ENCODE data around the gene NEURL1B.

The NEURL1B gene

DNA sequence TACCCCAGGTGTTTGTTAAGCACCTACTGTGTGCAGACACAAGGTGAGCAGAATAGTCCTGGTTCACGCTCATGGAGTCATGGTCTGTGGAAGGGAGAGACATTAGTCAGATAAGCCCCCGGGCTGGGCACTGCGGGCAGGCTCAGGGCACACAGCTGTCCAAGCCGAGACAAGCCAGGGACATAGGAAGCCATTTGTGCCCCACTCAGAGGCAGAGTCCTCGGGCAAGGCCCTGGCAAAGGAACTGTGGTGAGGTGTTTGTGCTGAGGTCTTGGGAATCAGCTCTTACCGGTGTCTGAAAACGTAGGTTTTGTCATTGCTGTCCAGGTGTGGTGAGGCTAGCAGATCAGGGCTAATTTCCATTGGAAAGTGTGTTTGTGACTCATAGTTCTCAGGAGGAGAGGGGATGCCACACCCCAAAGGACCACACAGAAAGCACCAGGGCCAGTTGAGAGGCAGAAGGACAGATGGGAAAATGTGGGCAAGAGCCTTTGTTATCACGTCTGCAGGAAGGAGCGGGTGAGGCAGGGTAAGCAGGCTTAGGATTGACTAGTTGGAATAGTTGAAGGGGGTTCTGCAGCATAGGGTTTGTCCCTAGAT lies 46.1 kb upstream of the NEURL1B start:
- H3K27ac ChIP-seq, result no peak overlapping the region
- DNase-seq, result no peak
- no peaks in the 10 kb centered on the region for H3K9me3 ChIP-seq (ENCODE audit: severe bottlenecking)
- H3K27me3 ChIP-seq (ENCODE audit: insufficient read depth, low read depth, severe bottlenecking), result no peaks in the 10 kb centered on the region
- no peak overlapping the region for H3K4me3 ChIP-seq (ENCODE audit: low read depth, low read length)
- no peaks in the 10 kb centered on the region for H3K36me3 ChIP-seq
- TF ChIP-seq, protein P1, sequence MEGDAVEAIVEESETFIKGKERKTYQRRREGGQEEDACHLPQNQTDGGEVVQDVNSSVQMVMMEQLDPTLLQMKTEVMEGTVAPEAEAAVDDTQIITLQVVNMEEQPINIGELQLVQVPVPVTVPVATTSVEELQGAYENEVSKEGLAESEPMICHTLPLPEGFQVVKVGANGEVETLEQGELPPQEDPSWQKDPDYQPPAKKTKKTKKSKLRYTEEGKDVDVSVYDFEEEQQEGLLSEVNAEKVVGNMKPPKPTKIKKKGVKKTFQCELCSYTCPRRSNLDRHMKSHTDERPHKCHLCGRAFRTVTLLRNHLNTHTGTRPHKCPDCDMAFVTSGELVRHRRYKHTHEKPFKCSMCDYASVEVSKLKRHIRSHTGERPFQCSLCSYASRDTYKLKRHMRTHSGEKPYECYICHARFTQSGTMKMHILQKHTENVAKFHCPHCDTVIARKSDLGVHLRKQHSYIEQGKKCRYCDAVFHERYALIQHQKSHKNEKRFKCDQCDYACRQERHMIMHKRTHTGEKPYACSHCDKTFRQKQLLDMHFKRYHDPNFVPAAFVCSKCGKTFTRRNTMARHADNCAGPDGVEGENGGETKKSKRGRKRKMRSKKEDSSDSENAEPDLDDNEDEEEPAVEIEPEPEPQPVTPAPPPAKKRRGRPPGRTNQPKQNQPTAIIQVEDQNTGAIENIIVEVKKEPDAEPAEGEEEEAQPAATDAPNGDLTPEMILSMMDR (IDR thresholded peaks at IDR 0.05; ENCODE audit: low read depth, low read length), result no peak

DNA sequence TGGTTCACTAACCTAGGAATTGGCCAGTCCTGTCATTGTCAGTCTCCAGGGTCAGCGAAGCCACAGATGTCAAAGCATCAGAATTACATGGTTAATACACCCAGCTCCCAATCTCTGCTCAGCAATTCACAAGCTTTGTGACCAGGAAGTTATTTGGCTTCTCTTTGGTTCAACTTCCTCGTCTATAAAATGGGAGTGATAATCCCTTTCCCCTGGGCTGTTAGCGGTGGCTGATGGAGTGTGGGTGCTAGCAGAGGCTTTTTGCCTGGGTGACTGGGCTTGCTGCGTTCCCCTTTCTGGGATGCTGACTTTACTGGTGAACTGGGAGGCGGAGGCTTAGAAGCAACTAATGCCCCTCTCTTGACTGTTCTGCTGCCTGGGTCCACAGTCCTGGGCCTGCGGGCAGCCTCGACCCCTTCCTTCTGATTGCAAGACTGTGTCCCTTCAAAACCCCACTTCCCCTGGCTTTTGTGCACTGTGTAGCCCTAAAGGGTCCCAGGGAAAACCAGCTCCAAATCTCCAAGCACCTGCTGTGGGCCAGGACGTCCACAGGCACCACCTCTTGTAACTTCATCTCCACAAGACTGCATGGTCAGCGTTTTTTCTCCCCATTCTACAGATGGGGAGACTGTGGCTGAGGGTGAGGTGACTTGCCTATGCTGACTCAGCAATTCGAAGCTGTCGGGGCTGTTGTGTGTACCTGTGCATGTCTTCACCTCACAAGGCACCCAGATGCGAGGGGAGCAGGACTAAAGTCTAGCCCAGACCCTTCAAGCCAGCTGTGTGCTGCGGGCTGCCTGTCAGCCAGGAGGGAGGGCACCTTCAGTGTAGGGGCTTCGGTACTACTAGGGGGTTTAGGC lies 45.2 kb upstream of the NEURL1B start:
- no peaks in the 10 kb centered on the region for H3K27me3 ChIP-seq (ENCODE audit: insufficient read depth, low read depth, severe bottlenecking)
- TF ChIP-seq, protein P1 (IDR thresholded peaks at IDR 0.05; ENCODE audit: low read depth, low read length), result no peak

DNA sequence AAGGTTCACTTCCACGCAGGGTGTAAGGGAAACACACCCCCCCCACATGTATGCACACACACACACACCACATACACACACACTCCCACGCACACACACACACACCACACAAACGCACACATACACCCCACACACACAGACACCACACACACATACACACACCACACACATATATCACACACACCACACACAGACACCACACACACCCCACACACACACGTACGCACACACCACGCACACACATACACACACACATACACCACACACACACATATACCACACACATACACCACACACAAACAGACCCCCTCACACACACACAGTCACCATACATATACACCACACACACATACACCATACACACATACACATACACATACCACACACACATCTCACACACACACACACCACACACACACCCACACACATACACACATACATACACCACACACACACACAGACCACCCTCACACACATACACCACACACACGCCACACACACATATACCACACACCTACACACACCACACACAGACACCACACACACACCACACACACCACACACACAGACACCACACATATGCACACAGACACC lies 44.3 kb upstream of the NEURL1B start:
- no peak for DNase-seq
- no peaks in the 10 kb centered on the region for H3K9me3 ChIP-seq (ENCODE audit: severe bottlenecking)
- H3K27ac ChIP-seq, result no peak overlapping the region
- H3K27me3 ChIP-seq (ENCODE audit: insufficient read depth, low read depth, severe bottlenecking), result no peaks in the 10 kb centered on the region
- TF ChIP-seq, protein P1 (IDR thresholded peaks at IDR 0.05; ENCODE audit: low read depth, low read length), result no peak
- no peak overlapping the region for H3K4me3 ChIP-seq (ENCODE audit: low read depth, low read length)
- H3K36me3 ChIP-seq, result no peaks in the 10 kb centered on the region

More for the DNA sequence above, 45.2 kb upstream of the NEURL1B start:
- Histone ChIP-seq H3K4me3 (ENCODE audit: low read depth, low read length) (no peak overlapping the region), H3K27ac (no peak overlapping the region), H3K9me3 (ENCODE audit: severe bottlenecking) (no peaks in the 10 kb centered on the region), H3K36me3 (no peaks in the 10 kb centered on the region)
- no peak for DNase-seq

DNA sequence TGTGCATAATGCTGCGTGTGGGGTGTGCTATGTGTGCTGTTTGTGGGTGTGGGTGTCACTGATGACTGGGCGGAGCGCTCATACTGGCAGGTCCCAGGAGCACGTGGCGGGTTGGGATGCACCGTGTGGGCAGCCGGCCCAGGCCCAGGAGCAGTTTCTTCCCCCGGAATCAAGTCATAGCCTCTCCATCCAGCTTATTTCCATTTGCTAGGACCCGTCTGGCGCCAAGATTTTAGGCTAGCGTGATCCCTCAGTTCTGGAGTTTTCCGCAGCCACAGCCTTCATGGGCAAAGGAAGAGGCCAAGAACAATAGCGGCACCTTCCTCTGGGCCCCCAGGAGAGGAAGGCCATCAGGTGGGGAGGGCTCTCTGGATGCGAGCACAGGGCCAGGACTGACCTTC lies 43.3 kb upstream of the NEURL1B start:
- TF ChIP-seq, protein P1 (IDR thresholded peaks at IDR 0.05; ENCODE audit: low read depth, low read length), result no peak
- no peaks in the 10 kb centered on the region for H3K36me3 ChIP-seq
- H3K4me3 ChIP-seq (ENCODE audit: low read depth, low read length), result no peak overlapping the region
- H3K9me3 ChIP-seq (ENCODE audit: severe bottlenecking), result no peaks in the 10 kb centered on the region
- no peak for DNase-seq
- no peaks in the 10 kb centered on the region for H3K27me3 ChIP-seq (ENCODE audit: insufficient read depth, low read depth, severe bottlenecking)
- H3K27ac ChIP-seq, result no peak overlapping the region

DNA sequence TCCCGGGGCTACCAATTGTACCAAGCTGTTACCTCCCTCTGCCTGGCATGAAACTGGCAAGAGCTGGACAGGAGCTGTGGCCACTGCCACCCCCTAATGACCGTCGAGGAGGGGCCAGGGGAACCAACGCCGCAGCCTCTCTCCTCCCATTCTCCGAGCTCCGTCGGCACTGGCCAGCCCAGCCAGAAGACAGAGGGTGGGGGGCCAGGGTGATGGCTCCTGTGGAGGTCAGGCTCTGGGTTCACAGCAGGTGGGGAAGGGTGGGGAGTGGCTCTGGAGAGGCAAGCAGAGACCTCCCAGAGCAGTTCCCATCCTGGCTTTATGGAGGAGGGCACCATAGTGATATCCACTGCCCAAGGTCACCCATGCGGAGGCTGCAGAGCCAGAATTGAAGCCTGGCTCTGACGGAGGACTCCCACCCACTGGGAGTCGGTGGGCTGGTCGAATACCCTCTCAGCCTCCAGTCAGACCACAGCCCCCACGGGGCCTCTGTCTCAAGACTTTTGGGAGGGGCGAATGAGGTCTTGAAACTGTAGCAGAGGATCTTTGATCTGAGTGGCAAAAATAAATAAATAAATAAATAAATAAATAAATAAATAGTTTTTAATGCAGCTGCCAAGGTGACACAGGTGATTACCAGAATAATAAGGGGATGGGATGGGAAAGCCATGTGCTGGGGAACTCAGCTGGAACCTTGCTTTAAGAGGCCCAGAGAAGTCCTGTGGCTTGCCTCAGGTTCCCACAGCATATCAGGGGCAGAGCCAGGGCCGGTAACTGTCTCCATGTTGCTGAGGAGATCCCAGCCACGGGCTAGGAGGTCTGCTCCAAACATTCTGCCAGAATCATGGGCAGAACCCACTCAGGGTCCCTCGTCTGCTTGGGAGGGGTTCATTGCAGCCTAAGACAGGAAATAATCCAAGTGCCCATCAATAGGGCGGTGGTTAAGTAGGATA lies 42.5 kb upstream of the NEURL1B start:
- H3K27ac ChIP-seq, result no peak overlapping the region
- no peak for DNase-seq
- no peak overlapping the region for H3K4me3 ChIP-seq (ENCODE audit: low read depth, low read length)
- TF ChIP-seq, protein P1 (IDR thresholded peaks at IDR 0.05; ENCODE audit: low read depth, low read length), result no peak
- H3K36me3 ChIP-seq, result no peaks in the 10 kb centered on the region
- H3K9me3 ChIP-seq (ENCODE audit: severe bottlenecking), result no peaks in the 10 kb centered on the region
- H3K27me3 ChIP-seq (ENCODE audit: insufficient read depth, low read depth, severe bottlenecking), result no peaks in the 10 kb centered on the region
